HG02588 (cell line): ENCODE measurements around the gene ANKLE2.
"Not testable (repeated sequence)": the region's sequence is repeated elsewhere in the genome, so short reads cannot be mapped to it uniquely, and the experiment has no call there.

ENCODE experiments used
- ATAC-seq: cut with Tn5 transposase; IDR thresholded peaks from one replicate; pipeline ENCODE4 v1.9.1; 2021; ENCODE audit warnings: mild to moderate bottlenecking, moderate library complexity; ENCODE audit not compliant: unreplicated experiment

The ANKLE2 gene

DNA sequence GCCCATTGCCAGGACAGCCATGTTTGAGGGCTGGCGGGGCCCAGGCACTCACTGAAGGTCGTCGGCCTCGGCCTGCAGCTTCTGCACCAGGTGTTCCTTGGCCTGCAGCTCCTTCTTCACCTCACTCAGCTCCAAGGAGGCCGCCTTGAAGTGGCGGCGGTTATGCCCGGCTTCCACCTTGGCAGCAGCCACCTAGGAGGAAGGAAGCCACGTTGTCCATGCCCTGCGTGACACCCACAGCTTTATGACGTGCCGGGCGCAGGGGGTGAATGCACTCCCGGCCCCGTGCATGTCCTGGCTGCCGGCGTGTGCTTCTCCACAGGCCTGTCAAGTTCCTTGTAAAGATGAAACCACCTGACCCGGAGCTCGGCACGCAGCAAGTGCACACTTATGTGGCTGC, 16.0 kb upstream of the ANKLE2 start:
- no peak for ATAC-seq

DNA sequence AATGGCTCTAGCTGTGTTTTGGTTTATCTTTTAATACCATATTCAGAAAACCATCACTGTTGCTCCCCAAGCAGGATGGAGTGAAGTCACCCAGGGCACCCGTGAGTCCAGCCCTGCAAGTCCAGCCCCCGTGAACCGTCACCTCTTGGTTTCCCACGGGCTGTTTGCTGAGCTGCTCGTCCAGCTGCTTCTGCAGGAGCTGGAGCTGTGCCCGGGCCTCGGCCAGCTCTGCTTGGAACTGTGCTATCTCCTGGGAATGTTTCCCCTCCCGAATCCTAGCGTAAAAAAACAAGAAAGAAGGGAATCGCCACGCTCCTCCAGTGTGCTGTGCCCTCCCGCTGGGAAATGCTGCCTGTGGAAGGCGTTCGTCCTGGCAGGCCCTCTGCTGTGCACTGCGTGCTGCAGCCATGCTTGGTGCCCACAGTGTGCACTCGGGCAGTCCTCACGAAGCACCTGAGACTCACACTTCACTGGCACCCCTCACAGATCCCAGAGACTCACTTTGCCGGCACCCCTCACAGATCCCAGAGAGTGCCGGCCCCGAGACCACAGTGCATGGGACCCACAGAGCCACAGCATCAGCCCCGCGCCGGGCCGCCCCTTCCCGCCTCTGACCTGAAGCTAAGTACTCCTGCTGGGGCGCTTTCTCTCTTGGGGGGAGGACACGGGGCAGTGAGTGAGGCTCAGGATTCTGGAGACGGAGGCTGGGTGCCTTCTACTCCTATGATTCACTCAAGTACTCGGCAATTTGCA, 15.4 kb upstream of the ANKLE2 start:
- ATAC-seq, result no peak

DNA sequence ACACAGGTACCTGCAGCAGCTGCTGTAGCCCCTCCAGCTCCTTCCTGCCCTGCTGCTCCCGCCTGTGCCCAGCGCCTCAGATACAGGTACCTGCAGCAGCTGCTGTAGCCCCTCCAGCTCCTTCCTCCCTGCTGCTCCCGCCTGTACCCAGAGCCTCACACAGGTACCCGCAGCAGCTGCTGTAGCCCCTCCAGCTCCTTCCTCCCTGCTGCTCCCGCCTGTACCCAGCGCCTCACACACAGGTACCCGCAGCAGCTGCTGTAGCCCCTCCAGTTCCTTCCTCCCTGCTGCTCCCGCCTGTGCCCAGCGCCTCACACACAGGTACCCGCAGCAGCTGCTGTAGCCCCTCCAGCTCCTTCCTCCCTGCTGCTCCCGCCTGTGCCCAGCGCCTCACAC, 14.6 kb upstream of the ANKLE2 start:
- ATAC-seq, result not testable (repeated sequence)

DNA sequence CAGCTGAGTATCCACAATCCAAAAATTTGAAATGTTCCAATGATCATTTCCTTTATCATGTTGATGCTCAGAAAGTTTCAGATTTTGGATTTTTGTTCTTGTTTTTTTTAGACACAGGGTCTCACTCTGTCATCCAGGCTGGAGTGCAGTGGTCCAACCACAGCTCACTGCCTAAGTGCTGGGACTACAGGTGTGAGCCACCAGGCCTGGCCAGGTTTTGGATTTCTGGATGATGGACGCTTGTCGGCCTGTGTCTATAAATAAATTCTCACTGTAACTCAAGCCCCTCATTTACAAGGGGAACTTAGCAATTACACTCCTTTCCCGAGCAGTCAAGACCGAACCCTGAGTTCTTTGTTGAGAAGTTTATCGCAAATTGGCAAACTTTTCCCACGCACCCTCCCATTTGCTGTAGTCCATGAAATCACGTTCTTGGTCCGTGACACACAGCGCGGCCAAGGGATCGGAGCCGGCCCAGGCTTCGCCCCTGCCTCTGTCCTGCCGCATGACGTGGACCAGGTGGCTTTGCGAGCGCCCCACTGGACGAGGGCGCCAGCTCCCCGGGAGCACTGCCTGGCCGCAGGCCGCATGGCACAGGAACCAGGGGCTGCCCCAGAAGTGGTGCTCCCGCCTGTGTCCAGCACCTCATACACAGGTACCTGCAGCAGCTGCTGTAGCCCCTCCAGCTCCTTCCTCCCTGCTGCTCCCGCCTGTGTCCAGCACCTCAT, 14.0 kb upstream of the ANKLE2 start:
- no peak for ATAC-seq

DNA sequence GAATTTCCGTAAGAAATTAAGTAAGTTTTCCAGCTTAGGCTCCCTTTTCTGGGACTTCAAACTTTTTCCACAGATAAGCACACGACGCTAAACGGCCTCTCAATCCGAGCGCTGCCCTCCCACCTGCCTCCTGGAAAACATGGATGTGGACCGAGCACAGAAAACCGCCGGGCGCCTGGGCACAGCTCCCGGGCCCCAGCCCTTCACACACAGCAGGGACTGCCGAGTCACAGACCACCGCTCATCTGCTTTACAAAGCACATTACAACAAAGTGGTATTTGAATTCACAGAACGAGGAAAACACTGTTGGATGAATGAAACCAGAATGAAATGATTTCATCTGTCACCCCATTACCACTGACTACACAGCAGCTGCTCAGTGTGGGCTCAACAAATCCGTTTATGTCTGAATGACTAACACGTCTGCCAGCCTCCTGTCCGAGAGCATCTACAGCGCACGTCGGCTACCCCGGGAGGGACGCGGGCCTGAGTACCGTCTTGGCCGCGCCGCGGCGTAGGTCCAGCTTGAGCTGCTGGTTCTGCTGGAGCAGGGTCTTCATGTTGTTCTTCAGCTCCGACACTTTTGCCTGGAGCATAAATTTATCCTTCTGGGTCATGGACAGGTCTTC, 13.1 kb upstream of the ANKLE2 start:
- ATAC-seq, result no peak

DNA sequence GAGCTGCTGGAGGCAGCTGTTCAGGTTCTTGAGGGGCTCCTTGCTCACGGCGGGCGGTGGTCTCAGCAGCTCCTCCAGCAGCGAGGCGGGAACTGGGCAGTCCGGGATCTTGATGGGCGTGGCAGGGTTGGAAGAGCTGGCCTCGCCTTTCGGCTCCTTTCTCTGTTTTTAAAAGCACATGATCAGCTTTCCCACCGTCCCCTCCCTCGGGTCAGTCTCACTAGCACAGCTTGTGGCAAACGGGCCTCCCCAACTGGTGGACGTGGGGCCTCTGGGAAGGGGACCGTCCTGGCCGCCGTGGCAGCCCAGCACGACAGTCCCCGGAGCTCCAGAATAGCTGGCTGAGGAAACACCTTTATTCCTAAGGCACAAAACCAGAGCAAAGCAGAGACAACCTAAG, 12.5 kb upstream of the ANKLE2 start:
- ATAC-seq, result no peak

DNA sequence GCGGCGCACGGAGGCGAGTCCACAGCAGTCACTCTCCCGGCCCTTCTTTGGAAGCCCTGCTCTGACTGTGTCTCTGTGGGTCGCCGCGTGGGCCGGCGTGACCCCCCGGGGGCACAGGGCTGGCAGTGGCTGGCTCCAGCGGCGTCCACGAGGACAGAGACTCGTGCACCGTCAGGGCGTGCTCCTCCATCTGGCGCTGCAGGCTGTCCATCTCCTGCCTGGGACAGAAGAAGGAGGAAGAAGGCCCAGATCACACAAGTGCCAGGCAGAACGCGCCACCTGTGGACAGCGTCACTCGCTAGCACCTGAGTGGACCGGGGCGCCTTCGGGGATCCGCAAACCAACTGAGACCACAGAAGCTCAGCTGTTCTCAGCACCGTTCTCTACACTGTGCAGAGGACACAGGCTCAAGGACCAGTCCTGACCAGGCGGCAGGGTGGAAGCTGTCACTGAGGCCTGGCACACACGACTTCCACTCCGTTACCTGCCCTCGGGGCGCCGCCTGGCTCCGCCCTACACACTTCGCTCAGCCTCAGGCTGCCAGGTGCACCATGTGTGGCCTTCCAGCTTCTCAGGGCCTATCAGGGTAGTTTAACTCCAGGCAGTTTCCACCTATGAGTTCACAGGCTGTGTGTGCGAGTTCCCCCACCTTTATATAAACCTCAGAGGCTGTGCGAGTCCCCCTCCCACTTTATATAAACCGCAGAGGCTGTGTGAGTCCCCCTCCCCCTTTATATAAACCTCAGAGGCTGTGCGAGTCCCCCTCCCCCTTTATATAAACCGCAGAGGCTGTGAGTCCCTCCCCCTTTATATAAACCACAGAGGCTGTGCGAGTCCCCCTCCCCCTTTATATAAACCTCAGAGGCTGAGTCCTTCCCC, 11.7 kb upstream of the ANKLE2 start:
- ATAC-seq, result no peak

DNA sequence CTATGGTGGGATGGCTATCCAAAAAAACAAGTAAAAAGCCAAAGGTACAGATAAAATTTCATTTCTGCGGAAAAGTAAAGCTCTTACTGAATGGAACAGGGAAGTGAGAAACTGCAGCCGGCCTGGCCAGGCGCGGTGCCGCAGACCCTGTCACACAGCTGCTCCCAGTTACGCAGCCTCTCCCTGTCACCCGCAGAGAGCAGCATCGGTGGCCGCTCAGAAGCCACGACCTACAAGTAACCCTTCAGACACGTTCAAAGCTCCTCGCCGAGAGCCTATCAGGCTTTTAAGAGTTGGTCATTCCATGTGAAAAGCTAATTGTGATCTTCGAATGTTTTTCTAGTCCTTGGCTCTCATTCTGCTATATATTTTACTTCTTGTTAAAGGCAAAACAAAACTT, 11.0 kb upstream of the ANKLE2 start:
- no peak for ATAC-seq

DNA sequence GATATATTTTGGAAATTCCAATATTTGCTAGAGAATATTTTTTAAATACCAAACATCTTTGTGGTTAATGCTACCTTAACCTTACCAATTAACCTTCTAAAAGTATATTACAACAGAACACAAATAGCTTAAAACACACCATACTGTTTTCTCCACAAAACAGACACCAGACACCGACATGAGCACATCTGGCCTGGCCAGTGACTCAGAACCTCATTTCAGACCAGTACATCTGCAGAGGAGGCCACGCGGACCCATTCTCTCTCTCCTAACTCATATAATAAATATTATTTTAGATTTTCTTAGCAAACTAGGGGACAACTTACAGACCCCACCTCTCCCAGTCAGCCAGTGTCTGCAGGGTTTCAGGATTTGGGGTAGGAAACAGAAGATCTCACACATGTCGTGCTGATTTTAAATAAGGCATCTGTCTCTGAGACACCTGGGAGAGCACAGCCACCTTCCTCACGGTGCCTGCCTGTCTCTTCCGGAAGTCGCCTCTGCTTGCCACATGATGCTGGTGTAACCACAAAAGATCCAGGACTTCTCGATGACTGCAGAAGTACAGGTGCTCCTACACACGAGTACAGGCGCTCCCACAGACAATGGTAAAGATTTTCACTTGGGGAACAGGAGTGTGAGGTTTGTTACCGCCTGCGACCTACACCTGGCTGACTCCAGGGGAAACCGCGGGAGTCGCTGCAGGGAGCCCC, 9.7 kb upstream of the ANKLE2 start:
- ATAC-seq, result peak; percentile 54

DNA sequence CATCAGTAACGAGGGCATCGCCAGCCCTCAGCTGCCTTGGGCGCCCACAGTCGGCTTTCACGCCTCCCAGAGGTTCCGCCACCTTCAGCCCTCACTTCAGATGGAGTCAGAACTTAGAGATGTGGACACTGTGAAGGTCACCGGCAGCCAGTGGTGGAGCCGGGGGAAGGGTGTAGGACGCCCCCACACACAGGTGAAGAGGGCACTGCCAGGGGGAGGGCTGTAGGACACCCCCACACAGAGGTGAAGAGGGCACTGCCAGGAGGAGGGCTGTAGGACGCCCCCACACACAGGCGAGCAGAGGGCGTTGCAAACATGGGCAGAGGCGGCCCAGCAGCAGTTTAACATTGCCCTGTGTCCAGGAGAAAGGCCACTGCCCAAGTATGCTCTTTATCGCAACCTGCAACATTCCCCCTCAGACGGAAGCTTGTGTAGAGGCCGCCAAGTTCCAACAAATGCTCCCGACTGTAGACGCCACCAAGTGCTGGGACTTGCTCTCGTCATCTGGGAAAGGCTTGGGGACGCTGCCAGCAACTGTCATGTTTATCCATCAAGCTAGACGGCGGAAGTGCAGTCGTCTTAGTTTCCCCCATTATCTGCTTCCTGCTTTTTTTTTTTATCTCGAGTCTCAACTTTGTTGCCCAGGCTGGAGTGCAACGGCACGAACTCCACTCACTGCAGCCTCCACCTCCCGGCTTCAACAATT, 4.9 kb upstream of the ANKLE2 start:
- ATAC-seq, result no peak

DNA sequence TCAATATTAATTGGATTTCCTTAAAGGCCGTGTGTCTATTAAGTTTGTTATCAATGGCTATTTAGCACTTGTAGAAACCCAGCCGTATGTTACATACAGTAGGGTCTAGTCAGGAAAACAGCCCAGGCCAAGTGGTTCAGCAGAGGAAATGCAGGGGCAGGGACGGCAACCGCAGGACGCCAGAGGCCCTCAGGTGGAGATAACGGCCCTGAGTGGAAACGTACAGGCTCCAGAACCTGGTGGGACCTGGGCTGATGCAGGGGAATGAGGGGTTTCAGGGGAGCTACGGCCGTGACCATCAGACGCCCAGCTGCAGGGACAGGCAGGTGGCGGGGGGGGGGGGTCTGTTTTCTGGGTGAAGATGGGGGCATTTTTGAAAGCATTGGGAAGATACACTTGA, 3.7 kb upstream of the ANKLE2 start:
- no peak for ATAC-seq

DNA sequence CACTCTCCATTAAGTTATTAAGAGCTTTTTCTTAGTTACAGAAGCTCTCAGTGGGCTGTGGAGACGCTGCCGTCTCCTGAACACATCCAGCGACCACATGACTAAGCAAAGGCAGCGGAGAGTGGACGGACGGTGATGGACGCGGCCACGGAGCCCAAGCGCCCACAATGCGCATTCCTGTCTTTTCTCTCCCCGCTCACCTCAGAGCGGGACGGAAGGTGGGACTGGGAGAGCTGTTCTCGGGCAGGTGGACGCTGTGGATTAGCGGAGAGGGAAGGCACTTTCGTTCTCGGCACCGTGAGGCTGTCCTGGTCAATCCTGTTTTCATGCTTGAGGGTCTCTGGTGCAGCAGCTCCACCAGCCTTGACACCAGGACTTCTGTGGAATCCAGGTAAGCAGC, 2.6 kb upstream of the ANKLE2 start:
- ATAC-seq, result no peak

DNA sequence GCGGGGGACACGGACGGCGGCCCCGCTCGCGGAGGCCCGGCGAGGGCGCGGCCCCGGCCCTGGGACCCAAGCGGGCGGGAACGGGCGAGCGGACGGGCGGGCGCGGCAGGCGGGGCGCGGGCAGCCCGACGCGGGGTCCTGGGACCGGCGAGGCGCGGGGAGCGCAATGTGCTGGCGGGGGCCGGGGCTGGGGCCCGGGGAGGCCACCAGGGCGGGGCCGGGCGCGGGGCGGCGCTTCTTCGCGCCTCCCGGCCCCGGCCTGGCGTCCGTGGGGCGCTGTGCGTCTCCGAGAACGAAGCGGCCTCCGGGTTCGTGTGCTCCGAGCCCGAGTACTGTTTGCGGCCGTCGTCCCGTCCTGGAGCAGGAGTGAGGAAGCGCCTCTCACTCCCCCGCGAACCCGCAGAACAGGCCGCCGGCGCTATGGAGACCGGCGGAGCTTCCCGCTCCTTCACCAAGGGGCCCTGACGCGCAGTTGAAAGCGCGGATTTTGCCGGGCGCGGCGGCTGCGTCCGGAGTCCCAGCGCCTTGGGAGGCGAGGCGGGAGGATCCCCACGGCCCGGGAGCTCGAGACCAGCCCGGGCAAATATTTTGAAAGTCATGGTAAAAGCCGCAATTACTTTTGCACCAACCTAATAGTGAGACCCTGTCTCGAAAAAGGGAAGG, 420 bp upstream of the ANKLE2 start:
- ATAC-seq, result peak; percentile 74

DNA sequence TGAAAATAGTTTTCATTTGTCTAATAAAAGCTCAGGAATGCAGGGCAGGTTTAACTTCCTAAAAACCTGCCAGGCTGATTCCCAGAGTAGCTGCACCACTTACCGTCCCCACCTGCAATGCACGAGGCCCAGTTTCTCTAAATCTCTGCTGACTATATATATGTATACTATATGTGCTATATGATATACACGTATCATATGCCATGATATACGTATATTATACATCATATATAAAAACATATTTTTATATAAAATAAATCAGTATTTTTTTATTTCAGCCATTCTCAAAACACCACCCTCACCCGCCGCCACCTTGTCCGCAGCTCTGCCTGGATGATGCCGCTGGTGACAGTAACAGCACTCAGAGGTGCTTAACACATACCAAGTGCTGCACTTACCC, 2.3 kb downstream of the ANKLE2 start:
- ATAC-seq, result no peak

DNA sequence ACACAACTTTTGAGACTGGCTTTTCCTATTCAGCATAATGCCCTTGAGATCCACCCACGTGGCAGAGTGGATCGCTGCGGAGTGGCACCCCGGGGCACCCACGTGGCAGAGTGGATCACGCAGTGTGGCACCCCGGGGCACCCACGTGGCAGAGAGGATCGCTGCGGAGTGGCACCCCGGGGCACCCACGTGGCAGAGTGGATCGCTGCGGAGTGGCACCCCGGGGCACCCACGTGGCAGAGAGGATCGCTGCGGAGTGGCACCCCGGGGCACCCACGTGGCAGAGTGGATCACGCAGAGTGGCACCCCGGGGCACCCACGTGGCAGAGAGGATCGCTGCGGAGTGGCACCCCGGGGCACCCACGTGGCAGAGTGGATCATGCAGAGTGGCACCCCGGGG, 2.8 kb downstream of the ANKLE2 start:
- ATAC-seq, result not testable (repeated sequence)

DNA sequence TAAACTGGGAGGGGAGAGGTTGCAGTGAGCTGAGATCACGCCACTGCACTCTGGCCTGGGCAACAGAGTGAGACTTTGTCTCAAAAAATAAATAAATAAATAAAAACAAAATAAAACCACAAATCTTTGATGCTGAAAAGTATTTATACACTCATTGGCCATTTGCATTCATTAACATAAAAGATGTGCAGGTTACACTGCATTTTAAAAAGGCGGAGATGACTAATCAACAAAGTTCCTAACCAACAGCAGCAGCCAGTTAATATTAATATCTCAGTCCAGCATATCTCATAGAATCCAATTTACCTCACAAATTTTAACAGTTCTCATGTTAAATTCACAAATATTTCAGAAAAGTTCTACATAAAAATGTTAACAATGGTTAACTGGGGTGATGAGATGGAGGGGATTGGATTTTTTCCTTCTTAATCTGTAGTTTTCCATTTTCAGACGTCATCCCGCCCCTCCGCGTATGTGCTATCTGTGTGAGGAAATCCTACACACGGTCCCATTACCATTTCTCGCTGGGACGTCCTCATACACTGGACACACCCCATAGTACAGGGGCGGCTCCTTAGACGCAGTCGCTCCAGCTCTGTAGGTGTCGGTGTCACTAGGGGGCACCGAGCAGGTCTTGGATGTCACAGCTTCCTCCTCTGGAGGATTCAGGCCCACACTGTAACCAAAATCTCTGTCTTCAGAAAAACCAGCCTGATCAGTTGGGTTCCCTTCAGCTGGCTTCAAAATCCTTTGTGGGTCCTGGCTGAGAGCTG, 7.3 kb downstream of the ANKLE2 start:
- ATAC-seq, result no peak

DNA sequence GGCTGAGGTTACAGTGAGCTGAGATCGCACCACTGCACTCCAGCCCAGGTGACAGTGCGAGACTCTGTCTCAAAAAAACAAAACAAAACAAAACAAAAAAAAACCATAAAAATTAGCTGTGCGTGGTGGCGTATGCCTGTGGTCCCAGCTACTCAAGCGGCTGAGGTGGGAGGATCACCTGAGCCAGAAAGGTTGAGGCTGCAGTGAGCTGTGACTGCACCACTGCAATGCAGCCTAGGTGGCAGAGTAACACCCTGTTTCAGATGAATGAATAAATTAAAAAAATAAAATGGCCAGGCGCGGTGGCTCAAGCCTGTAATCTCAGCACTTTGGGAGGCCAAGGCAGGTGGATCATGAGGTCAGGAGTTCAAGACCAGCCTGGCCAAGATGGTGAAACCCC, 8.0 kb downstream of the ANKLE2 start:
- not testable (repeated sequence) for ATAC-seq

DNA sequence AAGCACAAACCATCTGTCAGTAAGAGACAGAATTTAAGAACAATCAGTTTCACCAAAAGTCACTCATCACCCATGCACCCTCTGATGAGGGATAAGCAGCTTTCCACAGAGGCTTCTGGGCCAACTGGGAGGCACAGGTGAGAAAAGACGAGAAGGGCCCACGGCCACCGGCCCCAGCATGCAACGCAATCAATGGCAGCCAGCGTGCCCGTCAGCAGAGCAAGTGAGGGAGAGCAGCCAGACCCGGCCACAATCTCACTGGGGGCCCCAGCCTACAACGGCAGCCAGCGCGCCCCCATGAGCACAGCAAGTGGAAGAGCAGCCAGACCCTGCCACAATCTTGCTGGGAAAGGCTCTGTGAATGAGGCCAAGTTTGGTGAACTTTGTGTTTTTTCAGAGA, 13.3 kb downstream of the ANKLE2 start:
- ATAC-seq, result no peak

DNA sequence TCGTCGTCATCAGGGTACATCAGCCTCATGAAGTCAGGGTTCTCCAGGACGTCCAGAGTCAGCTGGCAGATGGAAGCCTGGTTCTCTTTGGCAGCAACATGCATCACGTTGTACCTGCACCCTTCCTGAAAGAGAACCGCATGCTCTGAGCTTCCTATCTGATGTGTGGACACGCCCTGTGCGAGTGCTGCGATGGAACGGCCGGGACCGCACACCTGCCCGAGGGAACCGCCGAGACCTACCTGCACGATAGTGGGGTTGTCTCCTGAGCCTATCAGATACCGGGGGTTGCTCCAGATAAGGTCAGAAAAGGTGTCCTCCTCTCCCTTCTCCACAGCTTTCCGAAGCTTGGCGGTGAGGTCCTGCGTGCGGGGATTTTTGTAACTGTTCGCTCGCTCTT, 13.7 kb downstream of the ANKLE2 start:
- no peak for ATAC-seq
